IMR-90 (cell line): Measurements from ENCODE around the gene HS2ST1. TPM values are rescaled to one million over a fixed set of nuclear protein-coding genes. Genes with fewer than 3 reads are reported as not detected.

Experiments used
- ATAC-seq: fragments of 200-7000 bp; cut with Tn5 transposase; 2 replicates; pipeline ENCODE4 v1.9.1; 2020; ENCODE audit warnings: low read depth, mild to moderate bottlenecking, moderate library complexity
- BruUV-seq: library from RNA; stranded (reverse); fragments of 400-500 nt; replicated peaks from 2 replicates; lab custom pipeline; 2021; lab: Mats Ljungman, UMichigan
- CTCF ChIA-PET: fragments of 300-600 bp; formaldehyde crosslinking; extraction: SDS; loops from one replicate; lab custom pipeline; 2021; ENCODE audit warnings: antibody characterized with exemption; lab: Yijun Ruan, JAX
- POLR2A ChIA-PET: fragments of 300-600 bp; sonication (Branson Sonifier 250); formaldehyde crosslinking; loops from one replicate; lab custom pipeline; 2022; ENCODE audit warnings: antibody characterized with exemption; ENCODE audit not compliant: unreplicated experiment; lab: Charles Lee
- DNase-seq: peaks from one replicate; pipeline ENCODE4 v3.0.0; 2013
- H2AFZ ChIP-seq: replicated peaks from 2 replicates; pipeline ENCODE3; 2013; ENCODE audit warnings: low read length, mild to moderate bottlenecking; ENCODE audit not compliant: poor library complexity
- H2AK5ac ChIP-seq: 2 replicates; pipeline ENCODE4 v1.6.1; 2013; ENCODE audit warnings: low read depth, low read length, inconsistent platforms
- H2AK9ac ChIP-seq: replicated peaks from 2 replicates; pipeline ENCODE3; 2013; ENCODE audit warnings: mild to moderate bottlenecking, low read depth, low read length, moderate library complexity; ENCODE audit not compliant: poor library complexity
- H2BK120ac ChIP-seq: 2 replicates; pipeline ENCODE4 v1.6.1; 2013; ENCODE audit warnings: low read depth, low read length, inconsistent platforms
- H2BK15ac ChIP-seq: 3 replicates; pipeline ENCODE4 v1.6.1; 2013; ENCODE audit warnings: low read depth, low read length, inconsistent platforms
- H2BK20ac ChIP-seq: 2 replicates; pipeline ENCODE4 v1.6.1; 2013; ENCODE audit warnings: low read depth, mild to moderate bottlenecking, inconsistent platforms, low read length, moderate library complexity
- H2BK5ac ChIP-seq: 2 replicates; pipeline ENCODE4 v1.6.1; 2013; ENCODE audit warnings: mild to moderate bottlenecking, low read depth, low read length, inconsistent platforms; ENCODE audit not compliant: poor library complexity, severe bottlenecking
- H3K14ac ChIP-seq: replicated peaks from 2 replicates; pipeline ENCODE4 v1.6.1; 2013; ENCODE audit warnings: low read depth, low read length, inconsistent platforms
- H3K18ac ChIP-seq: 2 replicates; pipeline ENCODE4 v1.6.1; 2013; ENCODE audit warnings: low read depth, low read length, control low read depth
- H3K23ac ChIP-seq: 2 replicates; pipeline ENCODE4 v1.6.1; 2013; ENCODE audit warnings: low read depth, low read length, inconsistent platforms
- H3K27ac ChIP-seq: 2 replicates; pipeline ENCODE4 v1.5.1; 2013; ENCODE audit warnings: mild to moderate bottlenecking, control low read depth, low read length; ENCODE audit not compliant: insufficient read depth
- H3K27me3 ChIP-seq: 2 replicates; pipeline ENCODE4 v1.6.1; 2013; ENCODE audit warnings: low read length; ENCODE audit not compliant: control insufficient read depth, insufficient read depth
- H3K36me3 ChIP-seq: 2 replicates; pipeline ENCODE4 v1.6.1; 2013; ENCODE audit warnings: low read length, mixed read lengths; ENCODE audit not compliant: control insufficient read depth, insufficient read depth
- H3K4ac ChIP-seq: 2 replicates; pipeline ENCODE4 v1.6.1; 2013; ENCODE audit warnings: low read depth, low read length, inconsistent platforms
- H3K4me1 ChIP-seq: 2 replicates; pipeline ENCODE4 v1.6.1; 2013; ENCODE audit warnings: low read length, mixed read lengths; ENCODE audit not compliant: control insufficient read depth, insufficient read depth
- H3K4me2 ChIP-seq: 2 replicates; pipeline ENCODE4 v1.6.1; 2013; ENCODE audit warnings: low read depth, mild to moderate bottlenecking, control low read depth, low read length, moderate library complexity
- H3K4me3 ChIP-seq: 2 replicates; pipeline ENCODE4 v1.5.1; 2013; ENCODE audit warnings: low read depth, mild to moderate bottlenecking, control low read depth, low read length, moderate library complexity; ENCODE audit not compliant: insufficient read depth
- H3K56ac ChIP-seq: 2 replicates; pipeline ENCODE4 v1.6.1; 2013; ENCODE audit warnings: low read length, inconsistent platforms; ENCODE audit not compliant: insufficient read depth; ENCODE audit errors: extremely low read depth
- H3K79me1 ChIP-seq, 2 experiments: 2 replicates each; pipeline ENCODE4 v1.6.1; 2013; ENCODE audit warnings: low read length in 2 of 2, inconsistent platforms in 1 of 2, low read depth in 1 of 2
- H3K9ac ChIP-seq: 2 replicates; pipeline ENCODE4 v1.6.1; 2013; ENCODE audit warnings: low read depth, low read length, control low read depth
- H3K9me1 ChIP-seq: 2 replicates; pipeline ENCODE4 v1.6.1; 2013; ENCODE audit warnings: low read length, inconsistent platforms; ENCODE audit not compliant: insufficient read depth
- H3K9me3 ChIP-seq: 2 replicates; pipeline ENCODE4 v1.6.1; 2013; ENCODE audit warnings: low read length; ENCODE audit not compliant: control insufficient read depth, insufficient read depth
- H4K20me1 ChIP-seq: 2 replicates; pipeline ENCODE4 v1.6.1; 2013; ENCODE audit warnings: low read length, inconsistent platforms; ENCODE audit not compliant: insufficient read depth
- H4K5ac ChIP-seq: 2 replicates; pipeline ENCODE4 v1.6.1; 2013; ENCODE audit warnings: mild to moderate bottlenecking, low read depth, low read length, control low read depth
- H4K8ac ChIP-seq, 2 experiments: 2 replicates each; pipeline ENCODE4 v1.6.1; 2013; ENCODE audit warnings: low read depth in 2 of 2, low read length in 2 of 2, control low read depth in 1 of 2, inconsistent platforms in 1 of 2
- H4K91ac ChIP-seq: 2 replicates; pipeline ENCODE4 v1.6.1; 2013; ENCODE audit warnings: low read depth, low read length, inconsistent platforms; ENCODE audit not compliant: insufficient read depth
- CEBPB ChIP-seq: IDR thresholded peaks from 2 replicates; pipeline ENCODE4 v1.6.1; 2012; ENCODE audit warnings: low read depth, low read length, improper control_type of control experiment
- MAFK ChIP-seq: IDR thresholded peaks from 2 replicates; pipeline ENCODE4 v1.6.1; 2012; ENCODE audit warnings: low read depth, low read length, improper control_type of control experiment
- POLR2A ChIP-seq: IDR thresholded peaks from 2 replicates; pipeline ENCODE4 v1.6.1; 2012; ENCODE audit warnings: mild to moderate bottlenecking, low read depth, low read length
- RAD21 ChIP-seq: IDR thresholded peaks from 2 replicates; pipeline ENCODE4 v1.6.1; 2012; ENCODE audit warnings: low read length, improper control_type of control experiment
- SMC3 ChIP-seq: fragments of 150-350 bp; IDR thresholded peaks from 2 replicates; pipeline ENCODE4 v1.6.1; 2016; ENCODE audit warnings: low read depth, mild to moderate bottlenecking, antibody characterized with exemption, low read length, moderate library complexity
- WGBS, 2 experiments: methylation state at CpG; one replicate each; pipeline versions ENCODE4 v1.1.5 to v1.1.7; 2013; ENCODE audit warnings: missing lambda C conversion rate in 2 of 2; ENCODE audit not compliant: insufficient read length in 1 of 2; ENCODE audit errors: extremely low coverage in 2 of 2; 5-methylcytosine and 5-hydroxymethylcytosine counted together
- dilution Hi-C: fragments of 300-500 bp; cut with HindIII; formaldehyde crosslinking; loops from one replicate; pipeline ENCODE4 v1.14.3; 2018; ENCODE audit warnings: low sequenced_read_pairs; ENCODE audit not compliant: unreplicated experiment
- in situ Hi-C: fragments of 300-500 bp; cut with MboI; formaldehyde crosslinking; loops from 3 replicates; pipeline ENCODE4 v1.14.3; 2019; ENCODE audit warnings: low sequenced_read_pairs, inconsistent platforms, mixed read lengths
- intact Hi-C: fragments of 100-400 bp; cut with micrococcal nuclease; formaldehyde crosslinking; loops from 2 replicates; pipeline ENCODE4 v1.10.0; 2022
- polyA plus RNA-seq, 3 experiments: library from polyadenylated mRNA; depleted of rRNA; stranded (reverse); fragments of >200 nt; gene quantifications; 2 replicates each; pipeline ENCODE4 v1.2.3, GENCODE V29; 2012; ENCODE audit warnings: low replicate concordance in 1 of 3
- total RNA-seq: library from RNA; depleted of rRNA; stranded (reverse); fragments of >200 nt; gene quantifications from 2 replicates; pipeline ENCODE4 v1.2.3, GENCODE V29; 2012
- TF ChIP-seq, protein P1 (sequence below): conservative IDR thresholded peaks from 2 replicates; pipeline ENCODE4 v1.5.1; 2012; ENCODE audit warnings: mild to moderate bottlenecking, low read depth, low read length, improper control_type of control experiment

The HS2ST1 gene
- total and polyA plus RNA-seq, 2 of the 4 experiments (the other 2 are of a cell fraction) = 7.8 to 13.1 TPM

DNA sequence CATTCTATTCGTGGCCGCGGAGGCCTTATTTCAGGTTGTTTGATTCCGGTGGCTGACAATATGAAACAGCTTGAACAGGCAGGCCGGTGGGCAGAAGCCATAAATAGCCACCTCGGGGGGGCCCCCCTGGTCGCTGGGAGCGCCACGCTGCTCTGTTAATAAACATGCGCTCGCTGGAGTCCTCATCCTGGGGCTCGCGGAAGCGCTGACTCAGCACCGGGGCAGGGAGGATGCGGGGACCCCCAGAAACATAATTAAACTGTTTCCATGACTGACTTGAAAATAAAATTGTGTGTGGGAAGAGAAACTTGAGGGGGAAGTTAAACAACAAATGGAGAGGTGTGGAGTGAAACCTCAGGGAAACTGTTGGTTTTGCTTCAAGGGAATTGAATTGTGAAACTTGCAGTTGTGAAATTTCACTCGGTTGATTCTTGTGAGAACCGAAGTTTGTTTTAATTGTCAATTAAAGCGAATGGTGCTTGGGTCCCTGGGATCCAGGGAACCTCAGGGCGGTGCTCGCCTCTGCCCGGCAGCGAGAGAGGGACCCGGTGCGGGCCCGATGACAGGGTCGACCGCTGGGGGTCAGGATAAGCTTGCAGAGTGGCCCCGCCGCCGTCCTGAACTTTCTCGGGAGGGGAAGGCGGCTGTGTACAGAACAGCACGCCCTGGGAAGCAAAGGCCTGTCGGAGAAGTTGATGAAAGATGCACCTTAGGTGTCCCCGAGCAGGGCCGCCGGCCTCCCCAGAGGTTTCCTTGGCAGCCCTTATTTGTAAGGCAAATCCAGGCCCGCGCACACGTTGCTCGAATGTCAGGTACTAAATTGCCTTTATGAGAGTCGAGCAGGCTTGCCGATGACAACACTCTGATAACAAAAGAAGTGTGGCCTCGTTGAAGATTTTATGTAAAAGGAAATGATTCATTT is 237.3 kb downstream of the HS2ST1 start:
- TF ChIP-seq POLR2A (no peak), MAFK (peak; percentile 96), CEBPB (peak; percentile 76), SMC3 (peak; percentile 53), RAD21 (peak; percentile 77)
- TF ChIP-seq, protein P1, sequence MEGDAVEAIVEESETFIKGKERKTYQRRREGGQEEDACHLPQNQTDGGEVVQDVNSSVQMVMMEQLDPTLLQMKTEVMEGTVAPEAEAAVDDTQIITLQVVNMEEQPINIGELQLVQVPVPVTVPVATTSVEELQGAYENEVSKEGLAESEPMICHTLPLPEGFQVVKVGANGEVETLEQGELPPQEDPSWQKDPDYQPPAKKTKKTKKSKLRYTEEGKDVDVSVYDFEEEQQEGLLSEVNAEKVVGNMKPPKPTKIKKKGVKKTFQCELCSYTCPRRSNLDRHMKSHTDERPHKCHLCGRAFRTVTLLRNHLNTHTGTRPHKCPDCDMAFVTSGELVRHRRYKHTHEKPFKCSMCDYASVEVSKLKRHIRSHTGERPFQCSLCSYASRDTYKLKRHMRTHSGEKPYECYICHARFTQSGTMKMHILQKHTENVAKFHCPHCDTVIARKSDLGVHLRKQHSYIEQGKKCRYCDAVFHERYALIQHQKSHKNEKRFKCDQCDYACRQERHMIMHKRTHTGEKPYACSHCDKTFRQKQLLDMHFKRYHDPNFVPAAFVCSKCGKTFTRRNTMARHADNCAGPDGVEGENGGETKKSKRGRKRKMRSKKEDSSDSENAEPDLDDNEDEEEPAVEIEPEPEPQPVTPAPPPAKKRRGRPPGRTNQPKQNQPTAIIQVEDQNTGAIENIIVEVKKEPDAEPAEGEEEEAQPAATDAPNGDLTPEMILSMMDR = peak; percentile 69
- Histone ChIP-seq H2BK120ac (peak overlapping the region; percentile 0; the same call in 1 of the 2 replicates), H3K27ac (peak overlapping the region; percentile 36), H3K79me1 (no peaks in the 10 kb centered on the region), H3K9ac (peak overlapping the region; percentile 50), H3K4ac (0 out of 2 replicates have a peak overlapping the region, but pooled peaks have one; percentile 1), H3K56ac (no peak overlapping the region), H3K4me3 (peak overlapping the region; percentile 21; the same call in 1 of the 2 replicates), H3K4me2 (peak overlapping the region; percentile 79), H3K23ac (no peak overlapping the region), H4K91ac (no peak overlapping the region), H3K9me3 (no peaks in the 10 kb centered on the region), H2BK15ac (no peak overlapping the region), H4K20me1 (no peaks in the 10 kb centered on the region), H2AK9ac (peak overlapping the region; percentile 65), H2BK20ac (no peak overlapping the region), H3K14ac (no peak overlapping the region), H3K9me1 (peaks cover 3% of the 10 kb centered on the region; the same call in 1 of the 2 replicates), H3K18ac (0 out of 2 replicates have a peak overlapping the region, but pooled peaks have one; percentile 27), H3K27me3 (peaks cover 2% of the 10 kb centered on the region; the same call in 1 of the 2 replicates), H2AFZ (peak overlapping the region; percentile 79), H2BK5ac (no peak overlapping the region), H3K4me1 (peaks cover 17% of the 10 kb centered on the region; the same call in 1 of the 2 replicates), H3K36me3 (no peaks in the 10 kb centered on the region), H4K8ac (peak overlapping the region in 1 of 2 experiments; percentile 18; a peak in 1 of 4 replicates), H4K5ac (peak overlapping the region; percentile 62; the same call in 1 of the 2 replicates), H2AK5ac (no peak overlapping the region)
- 14% methylated on average over 20 of the region's 45 CpGs; no CpG with 5 or more reads in 1 of the 2 experiments for whole genome bisulfite sequencing, 2 experiments
- intact Hi-C loops = loop anchor here (2.0 to 5.0 kb wide), 5 partner anchors 71 to 1151 kb away; partner anchors contain the start of gene LMO4
- ATAC-seq (peak; percentile 93), DNase-seq (peak; percentile 58)
- BruUV-seq = no TSS peak
- CTCF ChIA-PET = no interaction called here
- in situ Hi-C loops = loop anchor here (5.0 kb wide), 1 partner anchor 181 kb away; no protein-coding TSS in a partner anchor
- POLR2A ChIA-PET = interaction anchor here (0.6 kb wide), 1 partner anchor 17 kb away, joined by 5 read pairs; no protein-coding TSS in a partner anchor
- dilution Hi-C loops = no loop called here
